GM19023 (cell line): Measurements from ENCODE around the gene CADPS.
"Not testable (repeated sequence)": the region's sequence is repeated elsewhere in the genome, so short reads cannot be mapped to it uniquely, and the experiment has no call there.

ENCODE experiments used
- ATAC-seq: cut with Tn5 transposase; IDR thresholded peaks from one replicate; pipeline ENCODE4 v1.9.1; 2021; ENCODE audit warnings: mild to moderate bottlenecking, moderate library complexity; ENCODE audit not compliant: unreplicated experiment

The CADPS gene

GRCh38 chr3:62602987-62603386, 272.2 kb downstream of the CADPS start:
- ATAC-seq = no peak

- no peak for ATAC-seq
Measured at GRCh38 chr3:62602129-62602770, 273.0 kb downstream of the CADPS start.

- no peak for ATAC-seq
Measured at GRCh38 chr3:62601238-62602070, 273.8 kb downstream of the CADPS start.

GRCh38 chr3:62600033-62600432, 275.2 kb downstream of the CADPS start:
- no peak for ATAC-seq

- ATAC-seq = no peak
Measured at GRCh38 chr3:62597491-62597890, 277.7 kb downstream of the CADPS start.

GRCh38 chr3:62592408-62592807, 282.8 kb downstream of the CADPS start:
- no peak for ATAC-seq

- ATAC-seq = no peak
Measured at GRCh38 chr3:62589078-62589477, 286.1 kb downstream of the CADPS start.

GRCh38 chr3:62587579-62588031, 287.6 kb downstream of the CADPS start:
- no peak for ATAC-seq

- no peak for ATAC-seq
Measured at GRCh38 chr3:62587169-62587568, 288.0 kb downstream of the CADPS start.

- ATAC-seq = no peak
Measured at GRCh38 chr3:62586356-62586755, 288.9 kb downstream of the CADPS start.

- ATAC-seq = no peak
Measured at GRCh38 chr3:62585861-62586260, 289.4 kb downstream of the CADPS start.

- no peak for ATAC-seq
Measured at GRCh38 chr3:62584636-62585035, 290.6 kb downstream of the CADPS start.

GRCh38 chr3:62582495-62583172, 292.6 kb downstream of the CADPS start:
- no peak for ATAC-seq

GRCh38 chr3:62580485-62580884, 294.7 kb downstream of the CADPS start:
- not testable (repeated sequence) for ATAC-seq

GRCh38 chr3:62577153-62577552, 298.1 kb downstream of the CADPS start:
- ATAC-seq = no peak

GRCh38 chr3:62574266-62574898, 300.8 kb downstream of the CADPS start:
- ATAC-seq = no peak

GRCh38 chr3:62571916-62572315, 303.3 kb downstream of the CADPS start:
- ATAC-seq = no peak

GRCh38 chr3:62570888-62571287, 304.3 kb downstream of the CADPS start:
- ATAC-seq = no peak

GRCh38 chr3:62569609-62570008, 305.6 kb downstream of the CADPS start:
- no peak for ATAC-seq

- ATAC-seq = no peak
Measured at GRCh38 chr3:62567097-62568021, 307.9 kb downstream of the CADPS start.
